NCI-H187 treated with DMSO at 0.1 percent for 48 hours (cell line): ENCODE results near the gene TAF4.
"Not testable (repeated sequence)": the region's sequence is repeated elsewhere in the genome, so short reads cannot be mapped to it uniquely, and the experiment has no call there.

Experiments used
- DNase-seq: peaks from one replicate; lab custom pipeline; 2025; lab: John Stamatoyannopoulos, UW

Gene TAF4

DNA sequence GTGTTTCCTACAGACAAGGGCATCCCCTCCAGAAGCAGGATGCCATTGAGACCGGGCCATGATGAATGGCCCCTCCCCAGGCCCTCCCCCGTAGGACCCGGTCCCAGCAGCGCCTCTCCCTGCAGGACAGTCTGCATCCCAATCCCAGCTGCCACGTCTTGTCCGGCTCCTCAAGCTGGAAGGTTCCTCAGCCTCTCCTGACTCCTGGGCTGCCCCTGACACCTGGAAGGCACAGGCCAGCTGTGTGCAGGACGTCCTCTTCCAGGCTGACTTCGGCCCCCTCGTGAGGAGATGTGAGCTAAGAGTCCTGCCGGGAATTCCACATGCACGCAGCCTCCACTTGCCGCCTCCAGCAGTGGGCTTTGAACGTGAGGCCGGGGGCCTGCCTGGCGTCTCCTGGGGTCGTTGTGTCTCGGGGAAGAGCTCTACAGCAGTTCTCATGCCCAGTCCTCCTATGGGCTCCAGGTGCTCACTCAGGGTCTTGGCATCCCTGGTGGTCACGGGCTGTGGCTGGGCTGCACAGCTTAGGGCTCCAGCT lies 64.4 kb downstream of the TAF4 start:
- DNase-seq = no peak

DNA sequence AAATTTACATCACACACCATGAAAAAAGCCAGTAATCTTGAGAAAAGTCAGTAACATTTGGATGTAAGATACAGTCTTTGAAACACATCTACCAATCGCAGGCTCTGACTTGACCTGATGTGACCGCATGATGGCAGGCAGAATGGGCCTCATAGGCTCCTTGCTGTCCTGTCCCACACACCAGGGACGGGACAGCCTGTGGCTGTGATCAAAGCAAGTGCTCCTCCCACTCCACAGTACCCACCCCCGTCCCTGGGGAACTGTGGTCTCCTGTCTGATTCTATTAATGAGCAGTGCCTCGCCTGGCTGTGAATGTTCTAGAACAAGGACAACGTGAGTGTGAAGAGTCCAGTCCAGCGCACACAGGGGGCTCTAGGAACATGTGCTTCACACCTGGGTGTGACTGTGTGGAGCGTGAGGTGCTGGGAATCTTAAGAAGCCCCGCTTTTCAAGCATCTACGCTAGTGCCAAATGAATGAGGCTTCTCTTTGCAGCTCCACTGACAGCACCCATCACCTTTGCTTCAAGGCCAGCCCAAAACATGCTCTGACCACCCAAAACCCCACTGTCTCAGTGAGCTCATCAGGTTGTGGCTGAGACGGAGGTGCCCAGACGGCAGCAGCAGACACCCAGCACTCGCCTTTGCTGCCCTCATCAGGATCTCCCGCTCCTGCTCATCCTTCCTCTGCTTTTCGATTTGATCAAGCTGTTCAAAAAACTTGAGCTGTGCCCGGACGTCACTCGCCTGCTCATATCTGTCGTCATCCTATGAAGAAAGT lies 67.1 kb downstream of the TAF4 start:
- no peak for DNase-seq

DNA sequence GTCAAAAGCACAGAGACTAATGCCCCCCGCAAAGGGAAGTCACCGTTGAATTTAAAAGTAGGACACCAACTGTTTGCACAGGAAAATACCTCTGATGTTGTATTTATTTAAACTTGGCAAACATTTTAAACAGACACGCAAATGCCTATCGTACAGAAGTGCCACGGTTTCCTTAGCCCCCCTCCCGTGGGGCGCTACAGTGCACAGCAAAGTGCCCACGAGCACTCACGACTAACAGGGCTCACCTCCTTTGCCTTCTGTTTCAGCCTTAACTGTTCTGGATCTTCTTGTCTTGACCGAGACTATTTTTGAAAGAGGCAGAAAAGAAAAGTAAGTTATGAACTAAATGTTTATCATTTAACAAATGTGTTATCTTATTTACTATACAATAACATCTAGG lies 67.8 kb downstream of the TAF4 start:
- DNase-seq = no peak

DNA sequence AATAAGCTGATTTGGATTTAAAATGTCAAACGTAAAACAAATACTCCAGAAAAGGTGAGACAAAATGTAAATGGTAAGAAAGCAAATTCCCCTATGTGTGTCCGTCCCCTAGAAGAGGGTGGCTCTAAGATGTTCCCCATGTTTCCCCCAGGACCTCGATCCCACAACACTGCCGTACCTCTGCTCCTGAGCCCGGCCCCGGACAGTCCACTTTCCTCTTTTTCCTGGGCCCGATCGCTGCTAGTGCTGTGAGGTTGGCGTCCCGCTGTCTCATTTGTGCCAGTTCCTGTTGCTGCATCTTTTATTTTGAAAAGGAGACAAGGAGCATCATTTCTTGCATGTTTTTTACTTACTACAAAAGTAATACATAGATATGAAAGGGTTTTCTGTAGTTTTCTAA lies 68.3 kb downstream of the TAF4 start:
- no peak for DNase-seq

DNA sequence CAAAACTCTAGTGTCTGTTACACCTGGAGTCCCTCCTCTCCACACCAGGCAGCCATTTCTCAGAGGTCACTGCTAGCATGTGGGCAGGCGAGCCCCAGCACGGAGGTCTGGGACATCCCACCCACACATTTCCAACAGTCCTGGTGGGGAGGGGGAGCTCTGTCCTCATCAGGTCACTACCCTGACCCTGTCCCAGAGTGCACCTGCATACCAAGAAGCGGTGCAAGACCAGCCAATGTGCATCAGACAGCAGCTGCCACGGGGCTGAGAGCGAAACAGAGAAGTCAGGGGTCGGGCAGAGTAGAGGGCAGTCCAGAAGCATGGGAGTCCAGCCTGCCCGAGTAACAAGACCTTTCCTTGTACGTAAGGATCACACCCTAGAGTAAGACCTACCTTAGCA lies 71.1 kb downstream of the TAF4 start:
- no peak for DNase-seq

DNA sequence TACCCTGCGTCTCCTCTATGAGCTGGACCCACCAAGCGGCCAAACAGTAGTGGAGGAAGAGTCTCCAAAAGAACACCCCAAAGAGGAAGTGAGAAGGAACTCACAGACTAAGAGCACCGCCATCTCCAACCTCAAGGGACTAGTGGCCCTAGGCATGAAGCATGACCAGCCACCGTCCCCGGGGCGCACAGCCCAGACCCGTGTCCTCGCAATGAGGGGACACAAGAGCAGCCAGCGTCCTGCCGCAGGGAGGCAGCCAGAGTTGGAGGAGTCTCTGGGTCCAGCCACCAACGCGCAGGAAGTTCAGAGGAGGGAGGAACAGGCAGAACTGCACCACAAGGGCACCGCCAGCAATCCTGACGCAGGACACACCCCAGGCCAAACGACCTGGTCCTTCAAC lies 72.6 kb downstream of the TAF4 start:
- DNase-seq = no peak

DNA sequence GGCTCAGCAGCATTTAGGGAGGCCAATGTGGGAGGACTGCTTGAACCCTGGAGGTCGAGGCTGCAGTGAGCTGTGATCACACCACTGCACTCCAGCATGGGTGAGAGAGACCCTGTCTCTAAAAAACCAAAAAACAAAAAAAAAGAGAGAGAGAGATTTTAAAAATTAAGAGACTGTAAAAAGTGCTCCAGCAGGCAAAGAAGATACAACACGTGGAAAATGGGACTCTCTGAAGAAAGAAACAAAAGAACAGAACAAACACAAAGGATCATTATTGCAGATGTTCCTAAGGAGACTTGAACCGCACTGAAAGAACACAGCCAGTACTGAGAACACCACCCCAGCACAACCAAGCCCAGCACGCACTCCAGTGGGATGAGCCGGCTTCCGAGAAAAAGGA lies 74.2 kb downstream of the TAF4 start:
- DNase-seq = no peak

DNA sequence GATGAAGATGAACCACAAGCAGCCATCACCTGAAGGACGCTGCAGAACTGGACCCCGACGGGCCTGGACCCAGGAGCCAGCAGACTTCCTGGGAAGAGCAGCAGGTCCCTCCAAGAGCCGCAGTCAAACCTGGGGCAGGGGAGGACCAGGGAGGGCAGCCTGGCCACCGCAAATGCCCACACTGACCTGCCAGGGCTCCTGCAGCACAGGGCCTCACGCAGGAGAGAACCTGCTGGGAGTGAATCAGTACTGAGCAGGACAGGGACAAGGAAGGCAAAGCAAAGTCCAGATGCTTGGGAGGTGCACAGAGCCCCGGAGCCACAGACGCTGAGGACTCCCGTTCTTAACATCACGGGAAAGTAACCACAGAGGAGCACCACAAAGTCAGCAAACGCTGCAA lies 75.2 kb downstream of the TAF4 start:
- no peak for DNase-seq

DNA sequence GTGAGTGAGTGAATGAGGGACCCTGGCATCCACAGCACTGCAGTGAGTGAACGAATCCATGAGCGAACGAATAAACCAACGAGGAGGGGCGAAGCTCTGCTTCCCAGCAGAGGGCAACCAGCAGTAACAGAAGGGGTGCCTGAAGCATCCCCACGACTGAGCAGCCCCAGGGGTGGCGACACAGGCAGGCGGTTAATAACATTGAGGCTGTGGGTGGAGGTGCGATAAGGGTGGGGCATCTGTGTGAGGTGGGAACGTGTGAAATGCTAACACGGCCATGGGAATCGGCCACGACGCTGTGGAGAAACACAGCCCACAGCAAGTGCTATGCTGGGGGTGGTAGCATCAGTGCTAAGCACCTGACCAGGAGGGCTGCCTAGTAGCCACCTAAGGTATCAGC lies 75.9 kb downstream of the TAF4 start:
- no peak for DNase-seq

DNA sequence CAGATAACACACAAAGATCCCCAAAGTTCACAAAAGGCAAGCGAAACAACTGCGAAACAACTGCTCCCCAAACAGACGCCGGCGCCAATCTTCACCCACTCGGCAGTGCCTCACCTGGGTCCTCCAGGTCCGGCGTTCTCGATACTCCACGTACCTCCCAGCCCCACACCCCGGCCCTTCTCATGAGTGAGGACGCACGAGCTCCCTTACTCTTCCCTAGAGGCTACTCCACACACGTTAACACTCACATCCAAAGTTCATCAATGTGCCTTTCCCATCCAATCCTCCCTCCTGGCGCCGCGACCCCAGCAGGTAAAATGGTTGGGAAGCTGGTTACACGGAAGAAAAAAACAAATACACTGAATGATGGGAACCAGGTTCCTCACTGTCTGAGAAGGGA lies 77.0 kb downstream of the TAF4 start:
- no peak for DNase-seq

DNA sequence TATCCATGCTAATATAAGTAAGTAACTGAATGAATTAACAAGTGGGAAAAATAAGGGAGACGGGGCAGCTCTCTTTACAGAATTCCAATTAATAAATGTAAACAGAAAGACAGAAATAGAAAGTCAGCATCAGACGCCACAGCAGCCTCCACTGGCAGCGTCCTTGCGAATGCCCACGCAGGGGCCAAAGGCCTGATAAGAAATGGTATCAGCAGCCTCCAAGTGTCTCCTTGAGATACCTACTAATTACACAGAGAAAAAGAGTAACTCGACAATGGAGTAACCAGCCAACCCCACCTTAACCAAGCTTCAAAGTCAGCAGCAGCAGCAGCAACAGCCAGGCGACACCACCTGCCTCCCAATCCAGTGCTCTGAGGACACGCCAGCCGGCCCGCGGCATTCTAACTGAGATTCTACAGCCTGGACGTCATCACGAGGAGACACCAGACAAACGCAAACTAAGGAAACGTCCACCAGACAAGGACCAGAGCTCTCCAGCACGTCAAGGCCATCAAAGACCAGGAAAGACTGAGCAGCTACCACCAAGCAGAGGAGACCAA lies 78.8 kb downstream of the TAF4 start:
- DNase-seq = no peak

DNA sequence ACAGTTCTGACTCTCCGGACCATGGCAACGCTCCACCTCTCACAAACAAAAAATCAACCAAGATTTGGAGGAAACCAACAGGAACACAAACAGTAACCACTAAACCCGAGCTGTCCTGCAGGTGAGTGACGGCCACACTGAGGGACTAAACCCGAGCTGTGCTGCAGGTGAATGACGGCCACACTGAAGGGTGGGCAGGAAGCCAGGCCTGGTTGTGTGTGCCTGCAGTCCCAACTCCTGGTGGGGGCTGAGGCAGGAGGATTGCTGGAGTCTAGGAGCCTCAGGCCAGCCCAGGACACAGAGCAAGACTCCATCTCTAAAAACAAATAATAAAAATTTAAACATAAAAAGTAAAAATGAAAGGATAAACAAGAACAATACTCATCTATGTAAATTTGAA lies 80.6 kb downstream of the TAF4 start:
- no peak for DNase-seq

DNA sequence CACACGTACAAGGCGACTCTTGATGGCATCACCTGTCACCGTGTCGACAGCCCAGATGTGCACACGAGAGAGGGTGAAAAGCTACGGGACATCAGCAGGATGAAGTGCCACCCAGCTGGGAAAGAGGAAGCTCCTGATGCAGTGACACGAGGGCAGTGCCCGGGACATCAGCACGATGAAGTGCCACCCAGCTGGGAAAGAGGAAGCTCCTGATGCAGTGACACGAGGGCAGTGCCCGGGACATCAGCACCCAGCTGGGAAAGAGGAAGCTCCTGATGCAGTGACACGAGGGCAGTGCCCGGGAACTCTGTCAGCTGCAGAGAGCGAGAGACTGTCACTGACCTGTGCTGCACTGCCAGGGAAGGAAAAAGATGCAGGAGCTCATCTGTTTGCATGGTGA lies 81.2 kb downstream of the TAF4 start:
- not testable (repeated sequence) for DNase-seq

DNA sequence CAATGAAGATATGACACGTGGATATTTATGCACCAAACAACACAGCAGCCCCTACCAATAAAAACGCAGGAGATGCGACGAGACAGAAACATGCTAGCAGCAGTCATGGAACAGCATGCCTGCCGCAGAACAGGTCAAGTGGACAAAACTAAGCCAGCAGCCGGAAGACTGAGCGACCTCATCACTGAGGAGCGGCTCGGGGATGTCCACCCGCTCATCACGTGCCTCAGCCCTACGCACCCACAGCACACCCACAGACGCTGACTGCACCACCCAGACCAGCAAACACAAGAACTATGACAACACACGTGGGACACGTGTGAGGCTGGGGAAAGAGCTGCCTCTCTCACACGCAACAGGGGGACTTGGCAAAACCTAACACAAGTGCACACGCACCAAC lies 81.7 kb downstream of the TAF4 start:
- DNase-seq = no peak

DNA sequence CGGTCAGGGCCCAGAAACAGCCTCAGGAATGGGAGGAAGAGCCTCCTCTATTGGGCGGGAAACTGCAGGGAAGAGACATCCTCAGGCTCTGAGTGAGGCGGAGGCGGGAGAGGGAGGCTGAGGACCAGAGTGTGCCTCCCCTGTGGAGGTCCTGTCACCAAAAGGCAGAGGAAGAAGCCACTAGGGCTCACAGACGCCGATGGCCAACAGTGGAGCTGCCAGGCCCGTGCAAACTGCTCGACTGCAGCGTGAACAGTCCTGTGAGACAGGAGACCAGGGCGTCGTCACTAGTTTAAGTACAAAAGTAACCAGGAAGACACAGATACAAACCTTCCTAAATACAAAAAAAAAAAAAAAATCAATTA lies 82.7 kb downstream of the TAF4 start:
- DNase-seq = no peak

DNA sequence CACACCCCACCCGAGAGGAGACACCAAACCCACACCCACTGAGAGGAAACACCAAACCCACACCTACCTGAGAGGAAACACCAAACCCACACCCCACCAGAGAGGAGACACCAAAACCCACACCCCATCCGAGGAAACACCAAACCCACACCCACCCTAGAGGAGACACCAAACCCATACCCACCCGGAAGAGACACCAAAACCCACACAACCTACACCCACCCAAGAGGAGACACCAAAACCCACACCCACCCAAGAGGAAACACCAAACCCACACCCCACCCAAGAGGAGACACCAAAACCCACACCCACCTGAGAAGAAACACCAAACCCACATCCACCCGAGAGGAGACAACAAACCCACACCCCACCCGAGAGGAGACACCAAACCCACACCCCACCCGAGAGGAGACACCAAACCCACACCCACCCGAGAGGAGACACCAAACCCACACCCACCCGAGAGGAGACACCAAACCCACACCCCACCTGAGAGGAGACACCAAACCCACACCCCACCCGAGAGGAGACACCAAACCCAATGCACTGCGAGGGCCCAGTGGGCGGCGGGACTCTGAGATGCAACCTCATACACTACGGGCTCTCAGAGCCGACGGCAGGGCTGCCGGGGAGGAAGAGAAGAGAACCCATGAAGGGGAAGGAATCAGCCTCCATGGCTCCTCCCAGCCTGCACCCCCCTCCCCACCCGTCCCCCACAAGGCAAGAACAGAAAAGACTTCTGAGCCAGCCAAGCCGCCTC lies 83.3 kb downstream of the TAF4 start:
- DNase-seq = no peak

DNA sequence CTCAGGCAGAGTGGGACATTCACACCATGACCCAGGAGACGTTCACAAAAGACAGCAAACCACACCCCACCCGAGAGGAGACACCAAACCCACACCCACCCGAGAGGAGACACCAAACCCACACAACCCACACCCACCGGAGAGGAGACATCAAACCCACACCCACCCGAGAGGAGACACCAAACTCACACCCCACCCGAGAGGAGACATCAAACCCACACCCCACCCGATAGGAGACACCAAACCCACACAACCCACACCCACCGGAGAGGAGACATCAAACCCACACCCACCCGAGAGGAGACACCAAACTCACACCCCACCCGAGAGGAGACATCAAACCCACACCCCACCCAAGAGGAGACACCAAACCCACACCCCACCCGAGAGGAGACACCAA lies 84.0 kb downstream of the TAF4 start:
- DNase-seq = not testable (repeated sequence)

DNA sequence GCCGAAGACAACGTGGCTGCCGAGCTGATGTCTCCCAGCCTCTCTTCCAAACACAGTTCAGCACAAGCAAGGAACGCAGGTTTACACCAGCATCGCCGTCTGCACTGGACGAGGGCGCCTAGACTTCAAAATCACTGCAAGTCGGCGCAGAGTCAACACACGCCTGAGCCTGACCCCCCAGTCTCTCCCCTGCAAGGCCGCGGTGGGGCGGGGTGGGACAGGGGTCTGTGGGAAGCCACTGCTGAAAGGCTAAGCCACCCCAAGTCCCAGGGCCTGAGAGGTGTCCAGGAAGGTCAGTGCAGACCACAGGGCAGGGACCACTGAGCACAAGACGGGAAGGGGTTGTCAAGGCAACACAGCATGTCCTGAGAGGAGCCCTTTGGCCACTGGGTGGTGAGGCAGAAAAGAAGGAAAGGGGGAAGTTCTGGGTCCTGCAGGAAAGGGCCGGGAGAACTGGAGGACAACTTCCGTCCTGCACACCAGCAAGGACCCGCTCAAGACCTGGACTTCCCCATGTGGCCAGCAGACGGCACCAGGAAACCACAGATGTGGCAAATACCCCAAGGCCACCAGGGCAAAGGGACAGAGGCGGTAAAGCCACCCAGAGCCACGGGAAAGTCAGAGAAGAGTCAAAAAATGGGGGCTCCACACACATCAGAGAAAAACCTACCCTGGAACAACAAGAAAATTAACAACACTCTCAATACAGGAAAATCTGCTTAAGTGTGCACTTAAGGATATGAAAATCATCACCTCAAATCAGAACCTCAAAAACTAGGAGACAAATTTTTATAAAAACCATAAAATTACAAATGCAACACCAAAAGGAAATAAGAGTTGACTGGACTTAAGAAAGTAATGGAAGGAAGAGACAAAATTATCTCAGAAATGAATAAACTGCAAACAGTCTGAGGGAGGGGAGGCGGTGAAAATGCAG lies 84.8 kb downstream of the TAF4 start:
- no peak for DNase-seq

DNA sequence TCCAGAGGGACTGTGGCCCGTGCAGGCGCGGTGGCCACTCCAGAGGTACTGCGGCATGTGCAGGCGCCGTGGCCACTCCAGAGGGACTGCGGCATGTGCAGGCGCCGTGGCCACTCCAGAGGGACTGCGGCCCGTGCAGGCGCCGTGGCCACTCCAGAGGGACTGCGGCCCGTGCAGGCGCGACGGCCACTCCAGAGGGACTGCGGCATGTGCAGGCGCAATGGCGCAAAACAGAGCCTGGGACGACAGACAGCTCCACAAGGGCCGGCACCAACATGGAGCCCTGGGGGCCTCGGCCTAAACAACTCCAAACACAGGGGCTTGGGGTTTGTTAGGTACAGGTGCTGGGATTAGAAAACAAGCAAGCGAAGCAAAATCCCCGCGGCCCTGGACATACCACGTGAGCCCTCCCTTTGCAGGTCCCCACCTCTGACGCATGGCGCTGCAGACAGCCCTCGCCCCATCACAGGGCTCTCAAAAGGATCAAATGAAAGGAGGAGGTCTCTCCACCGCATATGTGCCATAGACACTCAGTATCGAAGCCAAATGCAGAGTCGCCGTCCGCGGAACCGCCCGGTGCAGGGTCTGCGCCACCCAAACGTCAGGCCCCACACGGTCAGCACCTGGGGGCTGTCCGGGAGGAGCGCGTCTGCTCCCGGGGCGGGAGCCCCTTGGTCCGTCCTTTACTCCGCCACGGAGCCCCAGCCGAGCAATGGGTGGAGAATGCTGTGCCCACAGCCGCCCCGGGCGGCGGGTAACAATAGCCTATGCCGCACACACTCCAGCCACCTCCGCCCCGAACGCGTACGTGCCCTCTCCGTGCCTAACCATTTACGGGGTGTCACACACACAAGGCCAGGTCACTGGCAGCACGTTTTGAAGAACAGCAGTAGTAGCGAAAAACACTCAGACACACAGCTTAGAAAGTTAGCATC lies 85.7 kb downstream of the TAF4 start:
- DNase-seq = no peak

DNA sequence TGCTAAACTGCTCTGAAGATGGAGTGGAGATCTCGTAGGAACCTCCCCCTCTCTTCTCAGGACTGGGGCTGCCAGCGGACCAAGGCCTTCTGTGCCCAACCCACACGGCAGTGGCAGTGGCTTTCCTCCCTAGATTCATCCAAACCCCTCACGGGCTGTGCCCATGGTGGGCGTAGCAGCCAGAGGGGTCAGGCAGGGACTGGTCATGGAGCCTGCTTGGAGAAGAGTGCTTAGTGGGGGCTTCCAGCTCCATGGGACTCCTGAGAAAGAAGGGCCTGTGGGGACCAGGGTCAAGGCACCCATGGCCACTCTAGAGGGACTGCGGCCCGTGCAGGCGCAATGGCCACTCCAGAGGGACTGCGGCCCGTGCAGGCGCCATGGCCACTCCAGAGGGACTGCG lies 86.6 kb downstream of the TAF4 start:
- DNase-seq = no peak

DNA sequence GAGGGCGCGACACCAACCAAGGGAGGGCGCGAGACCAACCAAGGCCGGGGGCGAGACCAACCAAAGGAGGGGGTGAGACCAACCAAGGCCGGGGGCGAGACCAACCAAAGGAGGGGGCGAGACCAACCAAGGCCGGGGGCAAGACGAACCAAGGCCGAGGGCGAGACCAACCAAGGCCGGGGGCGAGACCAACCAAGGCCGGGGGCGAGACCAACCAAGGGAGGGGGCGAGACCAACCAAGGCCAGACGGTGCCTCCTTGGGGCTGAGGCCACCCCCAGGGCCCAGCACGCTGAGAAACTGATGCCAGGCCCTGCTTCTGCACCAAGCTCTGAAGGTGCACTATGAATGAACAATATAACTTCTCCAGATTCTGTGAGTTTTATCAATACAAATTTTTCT lies 87.2 kb downstream of the TAF4 start:
- DNase-seq = no peak
